NCI-H1105 (cell line): ENCODE measurements around the gene IL10.

Source experiments
- DNase-seq: peaks from one replicate; lab custom pipeline; 2025; lab: John Stamatoyannopoulos, UW

IL10 gene

DNA sequence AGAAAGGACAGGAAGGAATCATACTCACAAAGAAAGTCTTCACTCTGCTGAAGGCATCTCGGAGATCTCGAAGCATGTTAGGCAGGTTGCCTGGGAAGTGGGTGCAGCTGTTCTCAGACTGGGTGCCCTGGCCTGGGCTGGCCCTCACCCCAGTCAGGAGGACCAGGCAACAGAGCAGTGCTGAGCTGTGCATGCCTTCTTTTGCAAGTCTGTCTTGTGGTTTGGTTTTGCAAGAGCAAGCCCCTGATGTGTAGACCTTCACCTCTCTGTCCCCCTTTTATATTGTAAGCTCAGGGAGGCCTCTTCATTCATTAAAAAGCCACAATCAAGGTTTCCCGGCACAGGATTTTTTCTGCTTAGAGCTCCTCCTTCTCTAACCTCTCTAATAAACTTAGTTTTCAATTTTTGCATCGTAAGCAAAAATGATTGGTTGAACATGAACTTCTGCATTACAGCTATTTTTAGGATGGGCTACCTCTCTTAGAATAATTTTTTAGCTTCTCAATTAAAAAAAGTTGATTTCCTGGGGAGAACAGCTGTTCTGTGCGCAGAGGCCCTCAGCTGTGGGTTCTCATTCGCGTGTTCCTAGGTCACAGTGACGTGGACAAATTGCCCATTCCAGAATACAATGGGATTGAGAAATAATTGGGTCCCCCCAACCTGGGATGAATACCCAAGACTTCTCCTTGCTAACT lies at the start of gene IL10:
TSS of gene IL10 (minus strand) at position 252 of the 695 bp plus-strand sequence. CDS start at position 193, 59 bp downstream.
- no peak for DNase-seq

DNA sequence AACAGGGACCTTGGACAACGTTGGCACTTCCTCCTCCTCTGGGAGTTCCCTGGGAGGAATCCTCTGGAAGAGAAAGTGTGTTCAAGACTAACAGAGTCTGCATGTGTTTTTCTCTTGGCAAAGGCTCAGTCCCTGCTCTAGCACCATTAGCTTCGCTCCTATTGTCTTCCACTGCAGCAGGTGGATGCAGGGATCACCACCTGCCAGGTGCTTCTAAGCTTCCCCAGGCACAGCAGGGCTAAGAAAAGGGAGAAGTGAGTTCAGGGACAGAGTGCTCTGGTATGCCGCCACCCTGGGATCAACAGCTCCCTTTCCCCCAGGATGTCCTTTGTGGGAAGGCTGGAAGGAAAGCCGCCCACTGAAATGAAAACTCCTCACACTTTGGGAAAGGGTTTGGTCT lies 49.2 kb upstream of the IL10 start:
- DNase-seq: peak; percentile 41

DNA sequence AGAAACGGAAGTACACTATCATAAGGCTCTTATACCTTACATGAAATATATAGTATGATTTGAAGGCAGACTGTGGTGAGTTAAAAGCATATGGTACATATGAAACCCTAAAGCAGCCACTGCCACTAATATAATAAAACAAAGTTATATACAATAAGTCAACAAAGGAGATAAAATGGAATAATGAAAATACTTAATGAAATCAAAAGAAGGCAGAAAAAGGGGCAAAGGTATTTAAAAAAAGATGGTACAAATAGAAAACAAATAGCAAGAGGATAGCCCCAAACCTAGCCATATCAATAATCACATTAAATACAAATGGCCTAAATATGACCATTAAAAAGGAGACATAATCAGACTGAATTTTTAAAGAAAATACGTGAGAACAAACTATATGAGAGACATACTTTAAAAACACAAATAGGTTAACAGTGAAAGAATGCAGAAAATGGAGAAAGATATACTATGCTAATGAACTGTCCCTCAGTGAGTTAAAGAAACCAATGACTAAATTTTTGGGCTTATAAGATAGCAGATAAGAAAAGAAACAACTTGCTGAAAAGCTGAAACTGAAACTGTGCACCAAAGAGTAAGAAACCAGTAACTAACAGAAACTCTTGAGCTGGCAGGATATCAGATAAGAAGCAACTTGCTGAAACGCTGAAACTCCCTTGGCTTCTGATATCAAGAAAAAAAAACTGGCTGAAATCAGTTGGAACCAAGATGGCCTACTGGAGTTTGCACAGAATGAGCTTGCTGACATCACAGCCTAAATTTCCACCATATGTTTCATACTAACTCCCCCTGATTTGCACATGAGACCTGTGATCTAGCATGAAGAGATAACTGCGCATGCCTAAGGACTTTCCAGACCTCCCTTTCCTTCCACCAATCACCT lies 44.3 kb upstream of the IL10 start:
- DNase-seq: no peak

DNA sequence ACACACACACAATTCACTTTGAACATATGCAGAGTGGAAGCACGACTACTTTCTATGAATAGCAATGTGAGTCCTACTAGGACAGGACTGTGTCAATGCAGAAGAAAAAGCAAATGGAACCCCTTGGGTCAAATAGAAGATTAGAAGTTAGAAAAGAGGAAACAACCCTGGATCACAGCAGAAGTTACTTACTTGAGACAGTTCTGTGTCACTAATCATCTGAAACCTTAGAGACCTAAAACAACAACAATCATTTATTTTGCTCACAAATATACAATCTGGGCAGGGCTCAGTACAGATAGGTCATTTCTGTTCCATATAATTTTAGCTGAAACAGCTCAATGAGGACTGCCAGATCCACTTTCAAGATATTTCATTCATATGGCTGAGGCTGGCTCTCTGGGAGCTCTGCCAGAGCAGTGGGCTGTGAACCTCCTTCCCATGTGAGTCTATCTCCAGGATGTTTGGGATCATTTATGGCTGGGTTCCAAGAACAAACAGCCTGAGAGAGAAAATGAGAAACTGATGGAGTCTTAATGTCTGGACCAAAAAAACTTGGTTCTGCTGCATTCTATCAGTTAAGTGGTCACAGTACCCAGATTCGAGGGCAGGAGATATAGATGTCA lies 42.5 kb upstream of the IL10 start:
- DNase-seq: peak; percentile 83

DNA sequence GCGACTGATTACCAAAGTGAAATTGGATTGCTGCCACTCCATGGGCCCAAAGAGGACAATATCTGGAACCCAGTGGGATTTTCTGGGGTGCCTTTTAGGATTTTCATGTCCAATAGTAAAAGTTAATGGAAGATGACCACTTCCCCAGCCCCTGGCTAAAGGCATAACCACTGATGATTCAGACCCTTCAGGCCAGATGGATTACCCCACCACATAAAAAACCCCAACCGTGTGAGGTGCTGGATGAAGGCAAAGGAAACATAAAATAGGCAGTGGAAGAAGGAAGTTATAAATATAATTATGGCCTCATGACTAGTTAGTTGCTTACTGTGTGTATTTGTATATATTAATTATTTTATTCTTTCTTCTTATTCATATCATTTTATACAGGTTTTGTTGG lies 40.2 kb upstream of the IL10 start:
- no peak for DNase-seq

DNA sequence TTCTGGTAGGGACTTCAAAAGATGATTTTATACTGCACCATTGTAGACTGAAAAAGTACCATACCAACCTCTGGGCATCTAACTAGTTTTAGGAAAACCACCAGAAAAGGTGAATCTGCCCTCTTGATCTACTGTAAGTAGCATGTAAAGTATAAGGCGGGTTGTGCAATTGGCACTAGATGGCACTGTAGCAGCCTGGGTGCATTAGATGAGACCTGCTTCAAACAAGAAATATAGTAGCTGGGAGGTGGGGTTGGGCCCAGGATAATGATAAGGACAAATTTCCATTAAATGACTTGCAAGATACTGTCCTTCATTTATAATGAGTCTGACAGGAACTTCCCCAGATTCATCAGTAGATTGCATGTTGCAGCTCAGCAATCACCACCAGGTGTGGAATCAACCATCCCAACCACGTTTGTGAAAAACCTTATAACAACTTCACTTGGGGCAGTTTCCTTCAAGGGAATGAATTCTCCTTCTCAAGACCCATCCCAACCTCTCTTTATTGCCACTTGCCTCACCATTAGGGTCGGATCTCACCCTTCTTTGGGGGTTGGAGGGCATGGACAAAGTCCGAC lies 37.3 kb upstream of the IL10 start:
- no peak for DNase-seq

DNA sequence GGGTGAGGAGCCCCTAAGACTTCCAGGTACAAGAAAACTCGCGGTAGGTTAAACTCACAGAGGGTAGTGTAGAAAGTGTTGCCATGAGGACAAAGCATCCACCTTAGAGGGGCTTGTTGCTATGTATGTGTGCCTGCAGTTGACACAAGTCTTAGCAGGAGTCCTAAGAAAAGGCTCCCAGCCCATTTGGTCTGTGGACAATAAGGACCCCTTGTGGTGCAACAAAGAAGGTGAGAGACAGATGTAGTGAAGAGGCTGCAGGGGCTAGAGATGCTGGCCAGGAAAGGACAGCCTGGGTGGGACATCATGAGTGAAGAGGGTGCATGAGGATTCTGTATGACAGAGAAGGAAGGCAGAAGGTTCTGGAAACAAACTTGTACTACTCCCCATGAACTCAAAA lies 36.3 kb upstream of the IL10 start:
- DNase-seq: no peak

DNA sequence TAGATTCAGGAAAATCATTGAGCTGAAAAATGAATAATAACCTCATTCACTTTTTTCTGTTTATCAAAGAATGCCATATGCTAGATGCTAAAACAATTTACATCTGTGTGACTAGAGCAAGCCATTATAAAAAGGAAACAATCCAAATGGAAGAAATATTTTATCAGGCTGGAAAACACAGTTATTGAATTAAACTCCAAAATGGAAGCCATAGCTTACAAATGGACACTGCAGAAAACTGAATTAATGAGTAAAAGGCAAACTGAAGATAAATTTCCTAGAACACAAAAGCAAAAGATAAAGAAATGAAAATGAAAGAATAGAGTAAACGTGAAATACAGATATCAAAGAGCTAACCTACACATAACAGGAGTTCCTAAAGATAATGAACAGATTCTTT lies 33.1 kb upstream of the IL10 start:
- no peak for DNase-seq

DNA sequence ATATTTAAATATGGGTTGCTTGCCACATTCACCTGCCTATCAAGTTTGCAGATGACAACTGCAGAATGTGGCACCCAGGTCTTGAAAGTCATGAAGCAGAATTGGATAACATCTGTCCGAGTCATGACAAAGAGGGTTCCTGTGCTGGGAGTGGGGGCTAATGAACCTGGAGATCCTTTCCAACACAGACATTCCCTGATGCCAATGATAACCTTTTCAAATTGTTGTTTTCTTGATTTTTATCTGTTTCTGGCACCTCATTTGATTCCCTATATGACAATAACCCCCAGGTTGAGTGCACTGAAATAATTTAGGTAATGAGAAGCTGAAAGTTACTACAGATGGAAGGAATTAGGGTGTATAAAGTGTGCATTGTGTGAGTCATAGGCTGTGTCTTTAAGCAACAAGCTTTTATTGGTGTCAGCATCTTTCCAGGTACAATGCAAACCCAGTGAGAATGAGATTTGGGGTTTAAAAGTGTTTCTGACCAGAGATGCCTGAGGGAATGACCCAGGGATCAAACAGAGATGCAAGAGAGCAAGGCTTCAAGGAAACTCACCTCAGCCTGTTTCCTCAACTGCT lies 32.0 kb upstream of the IL10 start:
- DNase-seq: no peak

DNA sequence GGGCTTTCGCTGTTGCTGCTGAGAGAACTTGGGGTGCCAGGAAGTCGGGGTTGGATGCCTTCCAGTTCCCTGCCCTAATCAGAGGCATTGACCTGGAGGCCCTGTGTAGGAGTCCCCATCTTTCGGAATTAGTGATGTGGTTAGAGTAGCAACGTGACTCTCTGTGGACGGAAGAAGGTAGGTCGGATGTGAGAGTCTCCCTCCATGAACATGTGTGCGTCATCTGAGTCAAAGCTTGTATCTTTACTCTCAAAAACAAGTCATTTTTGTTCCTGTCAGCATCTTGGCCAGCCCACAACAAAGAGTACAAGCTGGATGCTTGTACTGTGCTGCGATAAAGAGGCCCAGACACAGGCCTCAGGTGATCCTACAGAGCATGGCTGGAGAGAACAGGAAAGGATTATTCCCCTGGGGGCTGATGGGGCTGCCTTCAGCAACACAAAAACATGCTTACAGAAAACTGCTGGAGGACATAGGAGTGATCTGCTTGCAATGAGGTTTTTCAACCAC lies 31.0 kb upstream of the IL10 start:
- DNase-seq: no peak

DNA sequence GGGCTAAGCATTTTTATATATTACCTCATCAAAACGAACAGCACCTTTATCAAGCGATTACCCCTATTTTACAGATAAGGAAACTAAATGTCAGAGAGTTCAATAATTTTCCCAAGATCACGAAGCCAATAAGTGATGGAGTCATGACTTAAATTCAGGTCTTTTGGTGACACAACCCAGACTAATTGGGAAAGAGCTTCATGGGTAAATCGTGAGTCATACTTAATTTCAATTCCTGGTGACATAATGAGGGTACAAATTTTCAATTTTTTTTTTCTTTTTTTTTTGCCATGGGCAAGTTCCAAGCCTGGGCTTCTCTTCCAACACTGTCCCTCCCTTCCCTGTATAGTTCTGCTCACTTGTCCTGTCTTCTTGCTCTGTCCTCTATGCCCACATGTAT lies 30.1 kb upstream of the IL10 start:
- DNase-seq: no peak

DNA sequence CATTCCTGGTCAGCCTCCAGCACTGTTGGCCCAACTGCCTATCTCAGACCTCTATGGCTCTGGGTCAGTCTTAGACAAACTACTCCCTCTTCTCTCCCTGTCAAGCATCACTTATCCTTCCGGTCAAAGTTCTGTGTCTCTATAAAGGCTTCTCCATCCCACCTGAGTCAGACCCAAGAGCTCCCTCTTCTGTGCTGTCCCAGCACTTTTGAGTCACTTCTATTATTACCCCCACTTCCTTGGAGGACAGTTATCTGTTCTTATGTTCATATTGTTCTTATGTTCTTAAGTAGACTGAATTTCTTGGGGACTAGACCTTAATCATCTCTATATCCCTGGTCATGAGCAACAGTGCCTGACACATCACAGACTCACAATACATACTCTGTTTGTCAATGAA lies 29.2 kb upstream of the IL10 start:
- no peak for DNase-seq

DNA sequence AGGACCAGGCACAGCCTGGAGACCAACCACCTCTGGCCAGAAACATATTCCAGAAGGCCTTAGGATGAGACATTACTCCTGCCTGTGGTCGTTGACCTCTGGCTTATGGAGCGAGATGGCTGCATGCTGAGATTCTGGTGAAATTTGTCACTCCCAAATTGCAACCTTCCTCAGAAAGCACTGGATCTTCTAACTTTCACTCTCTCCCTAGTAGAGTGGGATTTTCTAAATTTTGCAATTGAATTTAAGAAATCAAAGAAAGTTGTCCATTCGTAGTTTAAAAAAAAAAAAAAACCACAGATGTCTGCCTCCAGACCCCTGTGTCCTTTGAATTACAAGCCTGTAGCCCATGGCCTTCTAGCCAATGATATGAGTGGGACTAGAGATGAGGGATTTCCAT lies 28.6 kb upstream of the IL10 start:
- DNase-seq: no peak

DNA sequence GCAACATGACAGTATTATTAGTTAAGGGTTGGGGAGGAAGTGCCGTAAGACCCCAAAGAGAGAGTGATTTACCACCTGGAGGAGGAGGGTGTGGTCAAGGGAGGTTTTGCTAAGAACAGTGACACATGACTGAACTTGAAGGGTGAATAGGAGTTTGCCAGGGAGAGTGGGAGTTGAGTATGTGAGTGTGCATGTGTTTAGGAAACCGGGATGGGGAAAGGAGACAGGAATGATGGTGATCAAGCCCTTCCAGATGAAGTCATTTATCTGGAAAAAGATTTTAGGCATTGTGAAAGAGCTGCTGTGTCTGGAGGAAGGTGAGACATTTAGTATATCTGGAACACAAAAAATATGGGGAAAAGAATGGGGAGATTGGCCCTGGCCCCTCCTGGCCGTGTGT lies 28.1 kb upstream of the IL10 start:
- DNase-seq: no peak

DNA sequence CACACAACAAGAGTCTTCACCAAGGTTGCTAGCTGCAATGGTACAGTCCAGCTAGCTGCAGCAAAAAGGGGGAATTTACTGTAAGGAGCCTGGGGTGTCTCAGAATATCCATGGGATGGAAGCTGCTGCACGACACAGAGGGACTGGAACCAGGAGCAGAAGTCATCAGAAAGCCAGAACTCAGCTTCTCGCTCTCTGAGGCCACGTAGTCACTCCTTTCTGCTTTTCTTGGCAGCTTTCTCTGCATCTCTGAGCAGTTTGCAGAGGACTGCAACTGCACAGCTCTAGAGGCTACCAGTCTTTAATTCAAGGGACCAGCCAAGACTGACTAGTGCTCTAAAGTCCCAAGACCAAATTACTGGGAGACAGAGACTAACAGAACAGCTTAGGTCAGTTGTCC lies 27.0 kb upstream of the IL10 start:
- no peak for DNase-seq

DNA sequence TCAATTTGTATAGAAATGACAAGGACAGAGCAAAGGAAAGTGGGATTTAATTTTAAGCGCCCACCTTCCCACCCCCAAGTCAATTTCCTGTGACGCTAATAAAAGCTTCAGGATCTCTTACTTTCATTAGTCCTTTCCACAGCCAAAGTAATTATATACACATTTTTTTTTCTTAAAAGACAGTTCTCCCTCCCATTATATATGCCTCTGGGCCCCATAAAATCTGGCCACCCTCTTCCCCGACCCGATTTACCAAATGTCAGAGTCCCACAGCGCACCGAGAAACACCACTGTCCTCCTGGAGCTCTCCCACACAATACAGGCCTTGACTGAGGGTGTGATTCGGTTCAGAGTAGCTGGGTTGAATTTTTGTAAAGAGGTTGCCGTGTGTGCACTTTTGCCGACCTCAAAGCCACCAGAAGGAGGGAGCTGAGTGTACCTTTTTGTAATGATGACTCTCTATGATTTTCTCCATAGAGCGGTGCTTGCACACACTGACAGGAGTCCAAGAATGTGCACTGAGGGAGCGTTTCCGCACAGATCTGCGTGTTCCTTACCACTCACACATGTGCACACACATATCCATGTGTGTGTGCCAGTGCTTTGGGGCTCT lies 26.2 kb upstream of the IL10 start:
- no peak for DNase-seq

DNA sequence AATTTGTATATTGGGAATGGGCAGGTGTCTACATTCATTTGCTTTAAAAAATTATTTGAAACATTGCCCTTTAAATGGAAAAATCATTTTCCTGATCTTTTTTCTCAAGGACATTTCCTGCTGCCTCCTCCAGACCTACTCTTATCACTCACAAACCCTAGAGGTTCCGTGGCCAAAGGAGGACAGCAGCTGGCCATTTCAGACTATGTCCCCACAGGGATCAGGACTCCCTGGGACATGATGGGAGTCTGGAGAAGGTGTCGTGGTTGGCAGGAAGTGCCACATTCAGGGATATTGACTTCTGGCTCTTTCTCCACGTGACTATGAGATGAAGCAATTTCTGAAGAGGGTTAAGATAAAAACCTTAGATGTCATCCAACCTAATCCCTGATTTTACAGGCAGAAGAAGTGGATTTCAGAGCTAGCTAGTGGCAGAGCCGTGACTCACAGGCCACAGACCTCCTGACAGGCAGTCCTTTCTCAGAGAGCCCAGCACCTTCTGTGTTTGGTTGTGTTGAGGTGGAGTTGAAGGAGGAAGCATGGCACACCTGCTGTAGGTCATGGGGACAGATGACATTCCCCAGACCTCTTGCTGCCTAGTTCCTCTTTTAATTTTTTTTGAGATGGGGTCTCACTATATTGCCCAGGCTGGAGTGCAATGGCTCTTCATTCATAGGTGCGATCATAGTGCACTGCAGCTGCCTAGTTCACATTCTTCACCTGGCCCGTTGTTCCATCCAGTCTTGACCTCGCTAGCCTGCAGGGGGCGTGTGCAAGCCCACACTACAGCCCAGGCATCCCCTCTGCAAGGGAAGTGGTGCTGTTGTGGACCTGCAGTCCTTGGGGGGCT lies 25.5 kb upstream of the IL10 start:
- DNase-seq: no peak

DNA sequence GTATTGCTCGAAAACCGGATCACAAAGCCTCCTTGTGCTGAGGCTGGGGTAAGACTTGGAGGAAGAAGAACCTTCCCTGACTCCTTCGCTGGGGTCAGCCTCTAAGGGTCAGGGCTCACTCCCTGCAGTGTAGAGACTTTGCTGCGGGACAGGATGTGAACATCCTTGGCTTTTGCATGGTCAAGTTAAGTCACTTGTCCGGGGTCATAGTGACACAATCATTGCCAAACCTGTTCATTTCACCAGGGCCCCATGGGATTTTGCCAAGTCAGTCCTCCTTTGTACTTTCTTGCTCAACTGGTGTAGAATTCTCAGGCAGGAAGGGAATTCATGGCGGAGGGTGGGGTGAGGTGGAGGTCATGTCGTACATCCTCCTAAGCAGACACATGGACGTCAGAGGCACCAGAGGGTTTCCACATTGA lies 24.7 kb upstream of the IL10 start:
- DNase-seq: no peak

DNA sequence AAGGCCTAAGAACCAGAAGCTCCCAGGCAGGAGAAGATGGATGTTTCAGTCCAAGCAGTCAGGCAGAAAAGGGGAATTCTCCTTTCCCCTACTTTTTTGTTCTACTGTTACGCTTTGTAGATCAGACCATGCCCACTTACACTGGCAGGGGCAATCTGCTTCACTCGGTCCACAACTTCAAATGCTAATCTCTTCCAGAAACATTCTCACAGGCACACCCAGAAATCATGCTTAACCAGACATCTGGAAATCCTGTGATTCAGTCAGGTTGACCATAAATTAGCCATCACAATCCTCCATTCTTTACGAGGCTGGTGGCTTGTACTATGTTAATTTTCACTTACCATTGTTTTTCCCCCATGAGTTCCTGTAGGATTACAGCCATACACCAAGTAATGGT lies 23.8 kb upstream of the IL10 start:
- DNase-seq: no peak

DNA sequence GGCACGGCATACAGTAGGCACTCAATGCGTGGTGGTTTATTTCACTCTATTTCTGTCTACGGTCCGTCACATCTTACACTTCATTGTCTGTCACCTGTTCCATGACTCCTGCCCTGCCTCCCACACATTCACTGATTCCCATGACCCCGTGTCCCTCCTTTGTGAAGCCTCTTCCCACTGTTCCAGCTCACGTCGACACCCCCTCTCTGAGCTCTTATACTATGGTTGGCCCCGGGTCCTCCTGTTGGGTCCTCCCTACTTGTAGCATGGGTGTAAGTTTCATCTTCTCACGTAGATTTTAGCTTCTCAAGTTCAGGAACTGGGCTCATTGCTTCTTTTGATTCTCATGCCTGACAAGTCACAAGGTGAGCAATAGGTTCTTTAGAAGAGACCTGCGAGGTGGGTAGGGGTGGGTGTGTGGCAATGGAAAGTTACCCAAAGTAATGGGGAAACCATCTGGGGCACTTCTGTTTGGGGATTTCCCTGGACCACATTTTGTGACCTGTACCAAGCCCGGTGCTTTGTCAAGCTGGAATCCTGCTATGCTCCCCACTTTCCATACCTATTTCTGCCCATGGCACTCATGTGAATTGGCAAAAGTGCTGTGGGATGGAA lies 22.1 kb upstream of the IL10 start:
- no peak for DNase-seq
